Neural cell (in vitro differentiated cells): Measurements from ENCODE around the gene FGF14. TPM values are rescaled to one million over a fixed set of nuclear protein-coding genes. Genes with fewer than 3 reads are reported as not detected.

Experiments used
- H2AFZ ChIP-seq: fragments of 200-600, 300-800 bp; sonication (generic), shearing (Covaris generic); 2 replicates; pipeline ENCODE4 v1.6.0; 2014; ENCODE audit warnings: low read depth, mild to moderate bottlenecking, antibody characterized with exemption, low read length, moderate library complexity
- H3F3A ChIP-seq: fragments of 200-600 bp; shearing (Covaris generic); 2 replicates; pipeline ENCODE4 v1.6.1; 2016; ENCODE audit warnings: mild to moderate bottlenecking, moderate library complexity, mixed read lengths, antibody characterized with exemption, low read length; ENCODE audit not compliant: insufficient read depth, poor library complexity, severe bottlenecking
- H3K27ac ChIP-seq: fragments of 200-600, 300-800 bp; sonication (generic), shearing (Covaris generic); 2 replicates; pipeline ENCODE4 v1.5.1; 2014; ENCODE audit warnings: mild to moderate bottlenecking, low read length, moderate library complexity
- H3K27me3 ChIP-seq: fragments of 300-800, 200-600 bp; sonication (generic), shearing (Covaris generic); 2 replicates; pipeline ENCODE4 v1.6.0; 2014; ENCODE audit warnings: mild to moderate bottlenecking, low read depth, low read length, moderate library complexity; ENCODE audit not compliant: insufficient read depth
- H3K36me3 ChIP-seq: fragments of 300-800, 200-600 bp; sonication (generic), shearing (Covaris generic); 2 replicates; pipeline ENCODE4 v1.5.1; 2014; ENCODE audit warnings: mild to moderate bottlenecking, antibody characterized with exemption, low read length, moderate library complexity; ENCODE audit not compliant: insufficient read depth
- H3K4me2 ChIP-seq: fragments of 300-800, 200-600 bp; sonication (generic), shearing (Covaris generic); 2 replicates; pipeline ENCODE4 v1.6.0; 2014; ENCODE audit warnings: mild to moderate bottlenecking, low read length
- H3K4me3 ChIP-seq: fragments of 300-800, 200-600 bp; sonication (generic), shearing (Covaris generic); 2 replicates; pipeline ENCODE4 v1.5.1; 2014; ENCODE audit warnings: mild to moderate bottlenecking, low read length, moderate library complexity
- H3K79me2 ChIP-seq: fragments of 200-600 bp; shearing (Covaris generic); replicated peaks from 2 replicates; pipeline ENCODE4 v1.6.0; 2014; ENCODE audit warnings: mild to moderate bottlenecking, low read length, moderate library complexity; ENCODE audit not compliant: insufficient read depth
- H3K9ac ChIP-seq: fragments of 300-800, 200-600 bp; sonication (generic), shearing (Covaris generic); 2 replicates; pipeline ENCODE4 v1.6.1; 2016; ENCODE audit warnings: mild to moderate bottlenecking, low read length, mixed read lengths
- H3K9me2 ChIP-seq: fragments of 200-600 bp; shearing (Covaris generic); 2 replicates; pipeline ENCODE4 v1.6.1; 2016; ENCODE audit warnings: mild to moderate bottlenecking, low read length, mixed read lengths; ENCODE audit not compliant: insufficient read depth
- H3K9me3 ChIP-seq: fragments of 200-600, 300-800 bp; sonication (generic), shearing (Covaris generic); 2 replicates; pipeline ENCODE4 v1.6.1; 2016; ENCODE audit warnings: mild to moderate bottlenecking, mixed run types, low read length, moderate library complexity, mixed read lengths
- H4K20me1 ChIP-seq: fragments of 200-600 bp; shearing (Covaris generic); 2 replicates; pipeline ENCODE4 v1.6.1; 2016; ENCODE audit warnings: mild to moderate bottlenecking, mixed run types; ENCODE audit not compliant: insufficient read depth
- EP300 ChIP-seq: fragments of 450-650 bp; conservative IDR thresholded peaks from 2 replicates; pipeline ENCODE4 v1.6.1; 2014; ENCODE audit warnings: antibody characterized with exemption, mild to moderate bottlenecking, moderate library complexity; ENCODE audit not compliant: poor library complexity, severe bottlenecking
- EZH2 ChIP-seq: fragments of 200-600, 300-800 bp; shearing (Covaris generic), sonication (generic); IDR thresholded peaks from 2 replicates; pipeline ENCODE4 v1.6.1; 2014; ENCODE audit warnings: antibody characterized with exemption, low read length, borderline replicate concordance, mild to moderate bottlenecking; ENCODE audit not compliant: insufficient read depth, poor library complexity, severe bottlenecking
- MXI1 ChIP-seq: fragments of 450-650 bp; conservative IDR thresholded peaks from 2 replicates; pipeline ENCODE4 v1.6.1; 2014; ENCODE audit warnings: antibody characterized with exemption, mild to moderate bottlenecking; ENCODE audit not compliant: poor library complexity, severe bottlenecking
- POLR2AphosphoS5 ChIP-seq: IDR thresholded peaks from 2 replicates; pipeline ENCODE4 v1.6.1; 2012
- RAD21 ChIP-seq: fragments of 450-650 bp; conservative IDR thresholded peaks from 2 replicates; pipeline ENCODE4 v1.6.1; 2014; ENCODE audit warnings: antibody characterized with exemption, mild to moderate bottlenecking, moderate library complexity
- SMC3 ChIP-seq: fragments of 450-650 bp; conservative IDR thresholded peaks from 2 replicates; pipeline ENCODE4 v1.6.1; 2014; ENCODE audit warnings: antibody characterized with exemption, mild to moderate bottlenecking, moderate library complexity; ENCODE audit not compliant: poor library complexity
- TAF1 ChIP-seq: IDR thresholded peaks from 2 replicates; pipeline ENCODE4 v1.6.1; 2012; ENCODE audit warnings: low read depth
- polyA plus RNA-seq: library from polyadenylated mRNA; depleted of rRNA; stranded (reverse); fragments of >200 nt; gene quantifications from 2 replicates; pipeline ENCODE4 v1.2.3, GENCODE V29; 2014
- TF ChIP-seq, protein P1 (sequence below): IDR thresholded peaks from 2 replicates; pipeline ENCODE4 v1.6.1; 2012; ENCODE audit warnings: borderline replicate concordance
- TF ChIP-seq, protein P2 (sequence below): fragments of 450-650 bp; IDR thresholded peaks from 2 replicates; pipeline ENCODE4 v1.5.1; 2014; ENCODE audit warnings: antibody characterized with exemption, mild to moderate bottlenecking, moderate library complexity; ENCODE audit not compliant: poor library complexity, severe bottlenecking

FGF14 gene
- polyA plus RNA-seq, 1 donor from 2014 or later, result 36.4 TPM

- no peaks in the 10 kb centered on the region for H3K27me3 ChIP-seq
- H3F3A ChIP-seq, result peaks cover 8% of the 10 kb centered on the region
- H3K27ac ChIP-seq, result no peak overlapping the region
- H2AFZ ChIP-seq, result no peak overlapping the region
- no peaks in the 10 kb centered on the region for H4K20me1 ChIP-seq
- no peak for TF ChIP-seq SMC3
- no peak for TF ChIP-seq EZH2
- TF ChIP-seq POLR2AphosphoS5, result no peak
- TF ChIP-seq MXI1, result no peak
- no peak for TF ChIP-seq RAD21
- no peak for TF ChIP-seq TAF1
- TF ChIP-seq, protein P1, sequence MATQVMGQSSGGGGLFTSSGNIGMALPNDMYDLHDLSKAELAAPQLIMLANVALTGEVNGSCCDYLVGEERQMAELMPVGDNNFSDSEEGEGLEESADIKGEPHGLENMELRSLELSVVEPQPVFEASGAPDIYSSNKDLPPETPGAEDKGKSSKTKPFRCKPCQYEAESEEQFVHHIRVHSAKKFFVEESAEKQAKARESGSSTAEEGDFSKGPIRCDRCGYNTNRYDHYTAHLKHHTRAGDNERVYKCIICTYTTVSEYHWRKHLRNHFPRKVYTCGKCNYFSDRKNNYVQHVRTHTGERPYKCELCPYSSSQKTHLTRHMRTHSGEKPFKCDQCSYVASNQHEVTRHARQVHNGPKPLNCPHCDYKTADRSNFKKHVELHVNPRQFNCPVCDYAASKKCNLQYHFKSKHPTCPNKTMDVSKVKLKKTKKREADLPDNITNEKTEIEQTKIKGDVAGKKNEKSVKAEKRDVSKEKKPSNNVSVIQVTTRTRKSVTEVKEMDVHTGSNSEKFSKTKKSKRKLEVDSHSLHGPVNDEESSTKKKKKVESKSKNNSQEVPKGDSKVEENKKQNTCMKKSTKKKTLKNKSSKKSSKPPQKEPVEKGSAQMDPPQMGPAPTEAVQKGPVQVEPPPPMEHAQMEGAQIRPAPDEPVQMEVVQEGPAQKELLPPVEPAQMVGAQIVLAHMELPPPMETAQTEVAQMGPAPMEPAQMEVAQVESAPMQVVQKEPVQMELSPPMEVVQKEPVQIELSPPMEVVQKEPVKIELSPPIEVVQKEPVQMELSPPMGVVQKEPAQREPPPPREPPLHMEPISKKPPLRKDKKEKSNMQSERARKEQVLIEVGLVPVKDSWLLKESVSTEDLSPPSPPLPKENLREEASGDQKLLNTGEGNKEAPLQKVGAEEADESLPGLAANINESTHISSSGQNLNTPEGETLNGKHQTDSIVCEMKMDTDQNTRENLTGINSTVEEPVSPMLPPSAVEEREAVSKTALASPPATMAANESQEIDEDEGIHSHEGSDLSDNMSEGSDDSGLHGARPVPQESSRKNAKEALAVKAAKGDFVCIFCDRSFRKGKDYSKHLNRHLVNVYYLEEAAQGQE, result no peak
- TF ChIP-seq EP300, result no peak
- TF ChIP-seq, protein P2, sequence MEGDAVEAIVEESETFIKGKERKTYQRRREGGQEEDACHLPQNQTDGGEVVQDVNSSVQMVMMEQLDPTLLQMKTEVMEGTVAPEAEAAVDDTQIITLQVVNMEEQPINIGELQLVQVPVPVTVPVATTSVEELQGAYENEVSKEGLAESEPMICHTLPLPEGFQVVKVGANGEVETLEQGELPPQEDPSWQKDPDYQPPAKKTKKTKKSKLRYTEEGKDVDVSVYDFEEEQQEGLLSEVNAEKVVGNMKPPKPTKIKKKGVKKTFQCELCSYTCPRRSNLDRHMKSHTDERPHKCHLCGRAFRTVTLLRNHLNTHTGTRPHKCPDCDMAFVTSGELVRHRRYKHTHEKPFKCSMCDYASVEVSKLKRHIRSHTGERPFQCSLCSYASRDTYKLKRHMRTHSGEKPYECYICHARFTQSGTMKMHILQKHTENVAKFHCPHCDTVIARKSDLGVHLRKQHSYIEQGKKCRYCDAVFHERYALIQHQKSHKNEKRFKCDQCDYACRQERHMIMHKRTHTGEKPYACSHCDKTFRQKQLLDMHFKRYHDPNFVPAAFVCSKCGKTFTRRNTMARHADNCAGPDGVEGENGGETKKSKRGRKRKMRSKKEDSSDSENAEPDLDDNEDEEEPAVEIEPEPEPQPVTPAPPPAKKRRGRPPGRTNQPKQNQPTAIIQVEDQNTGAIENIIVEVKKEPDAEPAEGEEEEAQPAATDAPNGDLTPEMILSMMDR, result no peak
- H3K4me3 ChIP-seq, result no peak overlapping the region
- no peaks in the 10 kb centered on the region for H3K36me3 ChIP-seq
- no peaks in the 10 kb centered on the region for H3K9me2 ChIP-seq
- H3K9me3 ChIP-seq, result no peaks in the 10 kb centered on the region
- H3K4me2 ChIP-seq, result no peak overlapping the region
- no peaks in the 10 kb centered on the region for H3K79me2 ChIP-seq
- H3K9ac ChIP-seq, result no peak overlapping the region
Observed at GRCh38 chr13:102035969-102036368, 365.9 kb downstream of the FGF14 start.

DNA sequence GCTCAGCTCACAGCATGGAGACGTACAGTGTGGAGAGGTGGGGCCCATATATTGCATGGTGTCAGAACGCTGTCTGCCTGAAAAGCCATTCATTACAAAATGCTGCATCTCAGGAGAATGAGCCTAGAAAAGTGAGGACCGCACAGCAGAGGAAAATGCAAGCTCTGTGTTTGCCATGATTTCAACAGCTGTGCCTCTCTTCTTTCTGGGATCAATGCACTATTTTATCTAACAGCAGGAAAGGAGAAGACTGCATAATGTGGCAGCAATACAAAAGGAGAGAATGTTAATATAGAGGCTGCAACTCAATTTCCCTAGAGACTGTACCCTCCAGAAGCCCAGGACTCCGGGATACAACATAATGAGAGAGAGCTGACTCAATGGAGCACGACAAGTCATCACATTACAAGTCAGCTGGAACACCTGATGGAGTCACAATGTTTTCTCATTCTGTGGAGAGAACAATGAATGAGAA is 368.0 kb downstream of the FGF14 start:
- Histone ChIP-seq H3K9me3 (no peaks in the 10 kb centered on the region), H3K9ac (peak overlapping the region; percentile 49), H4K20me1 (no peaks in the 10 kb centered on the region), H3K79me2 (no peaks in the 10 kb centered on the region), H3F3A (peaks cover 8% of the 10 kb centered on the region), H3K4me3 (peak overlapping the region; percentile 55), H3K36me3 (no peaks in the 10 kb centered on the region), H2AFZ (no peak overlapping the region), H3K27ac (peak overlapping the region; percentile 85), H3K4me2 (peak overlapping the region; percentile 62), H3K9me2 (no peaks in the 10 kb centered on the region), H3K27me3 (no peaks in the 10 kb centered on the region)
- TF ChIP-seq POLR2AphosphoS5, result peak; percentile 90
- TF ChIP-seq, protein P2, result no peak
- peak; percentile 24 for TF ChIP-seq TAF1
- peak; percentile 25 for TF ChIP-seq MXI1
- TF ChIP-seq RAD21, result peak; percentile 33
- TF ChIP-seq SMC3, result peak; percentile 49
- peak; percentile 96 for TF ChIP-seq EP300
- TF ChIP-seq, protein P1, result peak; percentile 81
- no peak for TF ChIP-seq EZH2
